Subcutaneous abdominal adipose tissue (tissue), 5 donors: ENCODE measurements around the gene PREP.

Experiments used
- H3K27ac ChIP-seq: one replicate; pipeline ENCODE4 v1.7.0; 2013; ENCODE audit warnings: low read depth, mild to moderate bottlenecking, inconsistent platforms, low read length, moderate library complexity
- H3K27me3 ChIP-seq, 5 donors: one replicate each; pipeline ENCODE4 v1.7.0; 2013; ENCODE audit warnings: low read length in 5 of 5, inconsistent platforms in 1 of 5; ENCODE audit not compliant: control insufficient read depth in 5 of 5, insufficient read depth in 4 of 5
- H3K36me3 ChIP-seq, 5 donors: one replicate each; pipeline ENCODE4 v1.7.0; 2013; ENCODE audit warnings: low read length in 5 of 5; ENCODE audit not compliant: control insufficient read depth in 5 of 5, insufficient read depth in 5 of 5
- H3K4me1 ChIP-seq, 5 donors: one replicate each; pipeline ENCODE4 v1.7.0; 2013; ENCODE audit warnings: low read length in 5 of 5, mild to moderate bottlenecking in 3 of 5, moderate library complexity in 1 of 5; ENCODE audit not compliant: control insufficient read depth in 5 of 5, insufficient read depth in 5 of 5
- H3K4me3 ChIP-seq, 5 donors: one replicate each; pipeline ENCODE4 v1.7.0; 2013; ENCODE audit warnings: low read length in 5 of 5, low read depth in 1 of 5
- H3K9ac ChIP-seq, 5 donors: one replicate each; pipeline ENCODE4 v1.7.0; 2013; ENCODE audit warnings: low read length in 5 of 5, mild to moderate bottlenecking in 4 of 5, moderate library complexity in 3 of 5
- H3K9me3 ChIP-seq, 5 donors: one replicate each; pipeline ENCODE4 v1.7.0; 2013; ENCODE audit warnings: low read length in 5 of 5; ENCODE audit not compliant: control insufficient read depth in 5 of 5
- donor health status: healthy.
- donor health status: healthy.
- donor health status: healthy.
- donor health status: healthy.
- donor health status: healthy.

Gene PREP

GRCh38 chr6:105280033-105280432, 122.8 kb downstream of the PREP start:
- peaks cover 34 to 85% (median 61%) of the 10 kb centered on the region in 5 donors for H3K36me3 ChIP-seq
- H3K4me1 ChIP-seq = peaks cover 0 to 8% (median 0%) of the 10 kb centered on the region in 5 donors
- H3K27me3 ChIP-seq = no peaks in the 10 kb centered on the region
- no peak overlapping the region for H3K27ac ChIP-seq
- H3K4me3 ChIP-seq = no peak overlapping the region
- no peak overlapping the region for H3K9ac ChIP-seq
- no peaks in the 10 kb centered on the region for H3K9me3 ChIP-seq

- Histone ChIP-seq H3K9ac (no peak overlapping the region), H3K27me3 (no peaks in the 10 kb centered on the region), H3K27ac (no peak overlapping the region), H3K36me3 (peaks cover 30 to 81% (median 57%) of the 10 kb centered on the region in 5 donors), H3K4me3 (no peak overlapping the region), H3K9me3 (no peaks in the 10 kb centered on the region), H3K4me1 (peaks cover 0 to 8% (median 0%) of the 10 kb centered on the region in 5 donors)
Measured at GRCh38 chr6:105279463-105279862, 123.4 kb downstream of the PREP start.

GRCh38 chr6:105278813-105279212, 124.1 kb downstream of the PREP start:
- peaks cover 30 to 74% (median 50%) of the 10 kb centered on the region in 5 donors for H3K36me3 ChIP-seq

GRCh38 chr6:105278035-105278434, 124.8 kb downstream of the PREP start:
- peaks cover under 1 to 11% (median 3%) of the 10 kb centered on the region in 5 donors for H3K4me1 ChIP-seq
- no peaks in the 10 kb centered on the region for H3K27me3 ChIP-seq
- no peak overlapping the region for H3K27ac ChIP-seq
- H3K9me3 ChIP-seq = no peaks in the 10 kb centered on the region
- H3K36me3 ChIP-seq = peaks cover 30 to 71% (median 47%) of the 10 kb centered on the region in 5 donors
- no peak overlapping the region for H3K9ac ChIP-seq
- H3K4me3 ChIP-seq = no peak overlapping the region

More at GRCh38 chr6:105278813-105279212, 124.1 kb downstream of the PREP start:
- Histone ChIP-seq H3K27me3 (no peaks in the 10 kb centered on the region), H3K27ac (no peak overlapping the region), H3K4me1 (peaks cover 0 to 8% (median 0%) of the 10 kb centered on the region in 5 donors), H3K9me3 (no peaks in the 10 kb centered on the region), H3K9ac (no peak overlapping the region), H3K4me3 (no peak overlapping the region)

GRCh38 chr6:105276374-105276773, 126.5 kb downstream of the PREP start:
- Histone ChIP-seq H3K36me3 (peaks cover 20 to 54% (median 33%) of the 10 kb centered on the region in 5 donors), H3K27ac (no peak overlapping the region), H3K4me1 (peaks cover 3 to 17% (median 6%) of the 10 kb centered on the region in 5 donors), H3K9me3 (no peaks in the 10 kb centered on the region), H3K27me3 (no peaks in the 10 kb centered on the region), H3K4me3 (no peak overlapping the region), H3K9ac (no peak overlapping the region)

GRCh38 chr6:105275542-105275941, 127.3 kb downstream of the PREP start:
- H3K4me3 ChIP-seq = no peak overlapping the region
- H3K27ac ChIP-seq = no peak overlapping the region
- peaks cover 3 to 17% (median 6%) of the 10 kb centered on the region in 5 donors for H3K4me1 ChIP-seq
- no peaks in the 10 kb centered on the region for H3K9me3 ChIP-seq
- H3K9ac ChIP-seq = no peak overlapping the region
- H3K36me3 ChIP-seq = peaks cover 18 to 47% (median 25%) of the 10 kb centered on the region in 5 donors
- H3K27me3 ChIP-seq = no peaks in the 10 kb centered on the region

- Histone ChIP-seq H3K27ac (no peak overlapping the region), H3K4me1 (peaks cover 3 to 11% (median 6%) of the 10 kb centered on the region in 5 donors), H3K27me3 (no peaks in the 10 kb centered on the region), H3K36me3 (peaks cover 18 to 43% (median 24%) of the 10 kb centered on the region in 5 donors), H3K9me3 (no peaks in the 10 kb centered on the region), H3K4me3 (no peak overlapping the region), H3K9ac (no peak overlapping the region)
Measured at GRCh38 chr6:105274678-105275077, 128.2 kb downstream of the PREP start.

GRCh38 chr6:105273589-105273988, 129.3 kb downstream of the PREP start:
- Histone ChIP-seq H3K9ac (no peak overlapping the region), H3K9me3 (no peaks in the 10 kb centered on the region), H3K4me3 (no peak overlapping the region), H3K36me3 (peaks cover 18 to 33% (median 24%) of the 10 kb centered on the region in 5 donors), H3K4me1 (peaks cover 3 to 10% (median 6%) of the 10 kb centered on the region in 5 donors), H3K27me3 (no peaks in the 10 kb centered on the region), H3K27ac (no peak overlapping the region)

GRCh38 chr6:105272786-105273185, 130.1 kb downstream of the PREP start:
- Histone ChIP-seq H3K36me3 (peaks cover 11 to 25% (median 17%) of the 10 kb centered on the region in 5 donors), H3K9ac (no peak overlapping the region), H3K27ac (no peak overlapping the region), H3K4me3 (no peak overlapping the region), H3K27me3 (no peaks in the 10 kb centered on the region), H3K9me3 (no peaks in the 10 kb centered on the region), H3K4me1 (peaks cover 1 to 10% (median 6%) of the 10 kb centered on the region in 5 donors)

GRCh38 chr6:105270511-105270910, 132.4 kb downstream of the PREP start:
- Histone ChIP-seq H3K4me3 (no peak overlapping the region), H3K9me3 (no peaks in the 10 kb centered on the region), H3K36me3 (peaks cover 0 to 6% (median 5%) of the 10 kb centered on the region in 5 donors), H3K27me3 (no peaks in the 10 kb centered on the region), H3K4me1 (peaks cover 0 to 10% (median 6%) of the 10 kb centered on the region in 5 donors), H3K9ac (no peak overlapping the region), H3K27ac (no peak overlapping the region)
